KG1 (cell line): ENCODE data around the gene THOP1.

Source experiments
- DNase-seq: peaks from one replicate; lab custom pipeline; 2025; lab: John Stamatoyannopoulos, UW

THOP1 gene

GRCh38 chr19:2804156-2805004 lies 19.1 kb downstream of the THOP1 start:
- DNase-seq = no peak

GRCh38 chr19:2805261-2805900 lies 20.1 kb downstream of the THOP1 start:
- no peak for DNase-seq

GRCh38 chr19:2805991-2806649 lies 20.8 kb downstream of the THOP1 start:
- DNase-seq = no peak

GRCh38 chr19:2806736-2807378 lies 21.6 kb downstream of the THOP1 start:
- no peak for DNase-seq

GRCh38 chr19:2807379-2808128 lies 22.3 kb downstream of the THOP1 start:
- no peak for DNase-seq

GRCh38 chr19:2808129-2808941 lies 23.0 kb downstream of the THOP1 start:
- DNase-seq = no peak

GRCh38 chr19:2809387-2810140 lies 24.3 kb downstream of the THOP1 start:
- no peak for DNase-seq

- no peak for DNase-seq
These were observed 25.1 kb downstream of the THOP1 start for GRCh38 chr19:2810141-2811091.

- no peak for DNase-seq
These were observed 26.0 kb downstream of the THOP1 start for GRCh38 chr19:2811221-2811722.

- no peak for DNase-seq
These were observed 26.6 kb downstream of the THOP1 start for GRCh38 chr19:2811735-2812413.

GRCh38 chr19:2812414-2813234 lies 27.3 kb downstream of the THOP1 start:
- DNase-seq = no peak

GRCh38 chr19:2813235-2814160 lies 28.2 kb downstream of the THOP1 start:
- no peak for DNase-seq

- DNase-seq = no peak
These were observed 29.1 kb downstream of the THOP1 start for GRCh38 chr19:2814426-2814825.

- DNase-seq = no peak
These were observed 29.9 kb downstream of the THOP1 start for GRCh38 chr19:2815191-2815614.

GRCh38 chr19:2815923-2816322 lies 30.6 kb downstream of the THOP1 start:
- no peak for DNase-seq

- no peak for DNase-seq
These were observed 31.3 kb downstream of the THOP1 start for GRCh38 chr19:2816641-2817040.
